HG02970 (cell line): ENCODE data around the gene WDR48.

Experiments used
- ATAC-seq: cut with Tn5 transposase; IDR thresholded peaks from one replicate; pipeline ENCODE4 v1.9.1; 2021; ENCODE audit warnings: mild to moderate bottlenecking, moderate library complexity, moderate number of reproducible peaks; ENCODE audit not compliant: unreplicated experiment, low FRiP score

Gene WDR48

DNA sequence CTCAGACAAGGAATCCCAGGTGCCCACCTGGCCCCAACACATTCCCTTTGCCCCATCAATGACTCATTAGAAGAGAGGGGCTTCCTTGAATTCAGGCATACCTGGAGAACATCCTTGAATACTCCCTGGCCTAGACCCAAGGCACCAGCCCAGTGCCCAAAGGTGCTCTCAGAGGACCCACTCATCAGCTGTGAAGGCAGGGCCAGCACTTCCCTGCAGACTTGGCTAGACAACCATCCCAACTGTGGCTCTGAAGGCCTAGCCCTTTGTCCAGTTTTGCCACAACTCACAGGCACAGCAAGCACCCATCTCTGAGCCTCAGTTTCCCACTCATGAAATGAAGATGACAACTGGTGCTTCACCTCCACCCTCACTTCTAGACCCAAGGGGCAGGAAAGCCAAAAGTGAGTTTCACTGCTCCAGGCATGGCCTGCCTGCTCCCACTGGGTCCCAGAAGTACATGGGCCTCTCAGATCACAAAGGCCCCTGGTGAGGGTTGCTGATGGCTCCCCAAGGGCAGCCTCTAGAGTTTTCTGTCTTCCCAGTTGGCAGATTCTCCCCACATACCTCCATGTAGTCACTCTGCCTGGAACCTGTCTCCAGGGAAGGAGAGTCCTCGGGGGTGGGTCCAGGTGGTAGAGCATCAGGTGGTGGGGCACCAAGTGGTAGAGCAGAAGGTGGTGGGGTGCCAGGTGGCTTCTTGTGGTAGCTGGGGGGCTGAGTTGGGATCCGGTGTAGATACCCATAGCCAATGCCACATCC is 48.1 kb downstream of the WDR48 start:
- ATAC-seq: no peak

DNA sequence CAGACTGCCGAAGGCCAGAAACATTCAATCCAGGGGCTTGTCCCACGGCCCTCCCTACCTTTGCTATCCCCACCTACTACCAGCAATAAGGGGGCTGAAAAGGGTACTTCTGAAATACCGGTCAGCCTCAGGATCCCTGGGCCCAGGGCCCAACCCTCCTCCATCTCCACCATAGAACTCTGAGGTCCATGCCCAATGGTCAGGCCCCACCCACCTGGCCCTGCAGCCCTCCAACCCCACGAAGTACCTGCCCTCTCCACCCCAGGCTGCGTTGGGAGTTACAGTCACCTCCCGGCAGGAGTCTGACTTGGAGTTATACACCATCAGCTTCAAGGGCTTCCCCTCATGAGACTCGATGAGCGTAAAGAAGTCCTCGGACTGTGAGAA is 48.7 kb downstream of the WDR48 start:
- no peak for ATAC-seq

DNA sequence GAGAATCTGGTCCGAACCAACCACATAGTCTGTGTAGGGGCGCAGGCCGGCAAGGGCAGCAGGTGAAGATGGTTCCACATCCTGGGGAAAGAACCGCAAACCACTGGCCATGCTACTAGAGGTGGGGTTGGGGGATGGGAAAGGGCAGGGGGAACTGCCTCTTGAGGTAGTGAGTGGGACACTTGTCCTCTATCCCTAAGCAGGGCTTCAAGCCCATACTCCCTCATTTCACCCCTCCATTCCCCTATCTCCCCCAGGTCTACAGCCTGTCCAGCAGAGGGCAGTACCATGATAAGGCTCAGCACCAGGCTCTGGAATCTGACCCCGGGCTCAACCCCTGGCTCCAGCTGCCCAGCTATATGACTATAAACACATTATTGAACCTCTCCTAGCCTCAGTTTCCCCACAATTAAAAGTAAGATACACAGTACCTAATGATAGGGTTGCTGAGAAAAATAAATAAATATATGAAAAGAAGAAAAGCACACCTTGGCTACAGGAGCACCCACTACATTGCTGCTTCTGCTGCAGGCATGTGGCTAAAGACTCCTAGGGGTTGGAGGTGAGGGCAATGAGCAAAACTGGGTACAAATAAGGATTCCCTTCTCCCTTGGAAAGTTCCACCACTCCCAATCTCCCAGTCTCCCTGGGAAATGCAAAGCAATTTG is 49.3 kb downstream of the WDR48 start:
- no peak for ATAC-seq

DNA sequence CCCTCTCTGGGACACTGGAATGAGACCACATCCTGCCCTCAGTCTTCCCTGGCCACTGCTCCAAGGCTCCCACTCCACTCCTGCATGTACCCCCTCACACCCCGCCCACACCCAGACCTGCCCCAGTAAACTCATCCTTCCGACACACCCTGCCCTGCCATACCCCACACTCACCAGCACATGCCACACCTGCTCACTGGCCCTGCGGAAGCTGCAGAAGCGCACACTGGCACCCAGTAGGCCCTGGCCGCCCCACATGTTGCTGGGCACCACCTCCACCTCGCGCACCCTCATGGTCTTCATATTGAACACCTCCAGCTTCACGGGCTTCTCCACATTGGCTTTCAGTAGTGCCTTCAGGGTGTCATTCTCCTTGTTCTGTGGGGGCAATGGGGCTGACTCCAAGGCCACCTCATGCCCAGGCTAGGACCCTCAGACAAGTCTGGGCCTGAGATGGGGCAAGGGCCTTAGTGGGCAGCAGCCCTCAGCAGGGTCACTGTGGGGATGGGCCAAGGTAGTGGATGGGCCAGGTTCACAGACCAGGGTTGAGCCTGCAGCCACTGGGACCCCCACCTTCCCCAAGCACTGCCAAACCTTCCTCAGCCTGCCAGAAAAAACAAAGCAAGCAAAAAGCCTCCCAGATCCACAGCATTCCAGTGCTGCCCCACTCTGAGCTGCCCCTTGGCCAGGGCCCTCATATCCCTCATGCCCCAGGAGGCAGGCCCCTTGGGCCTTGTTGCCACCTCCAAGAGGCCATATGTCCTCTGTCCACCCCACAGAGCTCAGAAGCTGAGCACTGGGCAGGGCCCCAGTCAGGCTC is 50.9 kb downstream of the WDR48 start:
- ATAC-seq: no peak

DNA sequence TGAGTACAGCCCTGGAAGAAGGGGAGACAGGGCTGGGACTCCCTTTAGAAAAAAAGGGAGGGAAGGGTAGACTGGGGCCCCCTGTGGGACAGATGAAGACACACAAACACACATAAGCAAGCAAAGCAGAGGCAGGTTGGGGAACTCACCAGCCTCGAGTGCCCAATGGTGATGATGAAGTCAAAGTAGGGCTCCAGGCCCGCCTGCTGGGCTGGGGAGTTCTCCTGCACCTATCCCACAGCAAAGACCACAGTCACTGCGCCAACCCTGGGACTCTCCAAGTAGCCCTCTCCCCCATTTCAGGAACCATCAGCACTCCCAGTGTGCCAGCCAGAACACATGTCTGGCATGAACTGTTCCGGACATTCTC is 51.5 kb downstream of the WDR48 start:
- ATAC-seq: no peak

DNA sequence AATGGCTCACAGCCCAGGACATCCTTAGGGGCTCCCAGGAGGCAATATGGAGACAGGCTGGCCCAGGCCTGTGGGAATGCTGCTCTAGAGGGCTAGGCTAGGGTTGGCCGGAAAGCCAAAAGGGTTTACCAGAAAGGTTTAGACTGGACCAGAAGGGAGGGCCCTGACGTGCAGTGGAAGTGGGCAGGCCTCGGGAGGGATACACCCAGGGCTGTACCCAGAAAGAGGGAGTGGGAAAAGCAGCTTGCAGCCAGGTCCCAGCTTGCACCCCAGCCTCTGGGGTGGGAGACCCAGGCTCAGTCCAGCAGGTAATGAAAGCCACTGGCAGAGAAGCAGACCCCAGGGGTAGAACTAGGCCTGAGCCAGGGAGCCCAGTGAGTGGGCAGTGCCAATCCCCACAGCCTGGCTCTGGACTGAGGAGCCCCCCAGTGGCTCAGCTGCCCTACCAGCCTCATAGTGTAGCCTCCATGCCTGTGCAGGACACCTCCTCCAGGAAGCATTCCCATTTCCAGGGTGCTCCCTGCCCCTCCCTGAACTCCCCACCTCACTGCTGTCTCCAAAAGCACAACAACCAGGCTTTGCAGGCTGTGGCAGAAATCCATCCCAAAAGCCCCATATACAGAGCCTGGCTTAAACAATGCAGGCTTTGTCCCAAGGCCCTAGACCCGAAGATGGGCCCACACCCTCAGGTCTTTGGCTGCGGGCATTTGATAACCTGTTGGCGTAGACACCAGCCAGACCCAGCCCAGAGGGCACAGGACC is 52.2 kb downstream of the WDR48 start:
- no peak for ATAC-seq

DNA sequence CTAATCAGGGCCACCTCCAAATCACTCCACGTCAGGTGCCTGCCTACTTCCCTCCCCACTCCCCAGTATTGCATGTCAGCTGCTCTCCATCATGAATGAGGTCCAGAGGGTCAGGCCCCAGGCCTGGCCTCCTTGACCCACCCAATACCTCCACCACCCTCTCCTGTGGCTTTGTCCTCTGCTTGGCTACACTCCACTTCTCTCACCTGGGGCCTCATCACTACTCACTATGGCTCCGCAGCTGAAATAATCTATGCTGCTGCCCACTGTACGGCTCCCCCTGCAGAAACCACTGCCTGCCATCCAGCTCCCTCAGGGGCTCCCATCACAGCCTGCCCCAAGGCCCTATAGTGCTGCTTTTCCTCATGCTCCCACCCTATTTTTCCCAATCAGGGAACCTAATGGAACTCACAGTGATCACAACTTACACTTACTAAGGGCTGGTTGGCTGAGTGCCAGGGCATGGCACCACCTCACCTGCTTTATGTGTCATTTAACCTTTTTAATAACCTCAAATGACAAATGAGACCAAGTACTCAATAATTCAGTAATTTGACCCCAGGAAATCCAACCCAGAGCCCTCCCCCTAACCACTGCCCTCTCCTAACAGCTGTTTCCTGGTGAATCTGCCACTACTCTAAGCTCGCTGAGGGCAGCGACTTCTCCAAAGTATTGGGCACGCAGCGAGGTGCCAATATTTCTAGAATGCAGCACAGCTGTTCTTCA is 53.3 kb downstream of the WDR48 start:
- ATAC-seq: no peak

DNA sequence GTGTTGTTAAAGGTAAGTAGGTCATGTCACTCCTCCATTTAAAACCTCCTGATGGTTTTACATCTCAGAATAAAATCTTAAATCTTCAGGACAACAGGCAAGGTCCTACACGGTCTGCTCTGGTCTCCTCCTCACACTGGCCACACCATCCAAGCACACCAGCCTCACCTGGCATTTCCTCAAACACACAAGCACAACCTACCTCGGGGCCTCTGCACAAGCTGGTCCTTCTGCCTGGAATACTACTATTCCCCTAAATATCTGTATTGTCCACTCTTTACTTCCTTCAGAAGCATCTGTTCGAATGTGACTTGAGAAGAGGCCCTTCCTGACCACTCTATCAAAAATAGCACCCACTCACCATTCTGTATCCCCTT is 53.9 kb downstream of the WDR48 start:
- ATAC-seq: no peak

DNA sequence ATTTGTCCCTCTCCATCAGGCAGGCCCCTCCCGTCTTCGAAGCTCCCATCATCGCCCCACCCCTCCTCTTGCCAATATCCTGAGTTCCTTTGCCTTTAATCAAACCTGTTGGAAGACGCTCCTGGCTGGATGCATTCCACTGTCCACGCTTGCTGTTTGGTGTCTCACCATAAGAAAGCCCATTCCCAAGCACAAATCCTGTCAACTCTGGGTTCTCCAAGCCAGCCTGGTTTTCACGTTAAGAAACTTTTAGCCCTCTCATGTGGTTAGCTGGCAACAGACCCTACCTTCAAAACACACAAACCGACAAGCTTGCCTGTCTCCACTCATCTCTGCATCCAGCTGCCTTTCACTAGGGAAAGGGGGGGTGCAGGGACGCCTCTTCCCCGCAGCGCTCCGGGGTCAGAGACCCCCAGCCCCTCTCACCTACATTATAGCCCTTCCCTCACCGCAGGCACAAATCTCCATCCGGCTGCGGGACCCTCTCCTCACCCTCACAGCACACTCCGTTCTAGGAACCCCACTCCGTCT is 54.5 kb downstream of the WDR48 start:
- no peak for ATAC-seq

DNA sequence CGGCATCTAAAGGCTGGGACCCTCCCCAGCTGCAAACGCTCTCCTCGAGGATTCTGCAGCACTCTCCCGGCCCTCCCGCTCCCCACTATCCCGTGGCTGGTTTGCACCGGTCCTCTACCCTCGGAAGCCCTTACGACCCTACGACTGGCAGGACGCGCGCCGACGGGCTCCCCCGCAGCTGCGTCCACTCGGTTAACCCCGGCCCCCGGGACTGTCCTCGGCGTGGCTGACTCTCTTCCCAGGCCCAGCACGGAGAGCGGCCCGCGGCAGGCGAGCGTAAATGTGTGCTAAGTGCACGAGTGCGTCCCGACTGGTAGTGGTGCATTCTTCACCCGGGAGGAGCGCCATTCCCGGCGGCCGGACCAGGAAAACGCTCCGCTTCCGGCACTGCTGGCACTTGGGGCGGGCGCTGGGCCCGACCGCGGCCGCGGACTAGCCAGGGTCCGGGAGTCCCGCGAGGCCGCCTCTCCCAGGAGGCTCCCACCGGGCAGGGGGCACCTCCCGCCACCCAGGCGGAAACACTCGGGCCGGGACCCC is 55.1 kb downstream of the WDR48 start:
- no peak for ATAC-seq

DNA sequence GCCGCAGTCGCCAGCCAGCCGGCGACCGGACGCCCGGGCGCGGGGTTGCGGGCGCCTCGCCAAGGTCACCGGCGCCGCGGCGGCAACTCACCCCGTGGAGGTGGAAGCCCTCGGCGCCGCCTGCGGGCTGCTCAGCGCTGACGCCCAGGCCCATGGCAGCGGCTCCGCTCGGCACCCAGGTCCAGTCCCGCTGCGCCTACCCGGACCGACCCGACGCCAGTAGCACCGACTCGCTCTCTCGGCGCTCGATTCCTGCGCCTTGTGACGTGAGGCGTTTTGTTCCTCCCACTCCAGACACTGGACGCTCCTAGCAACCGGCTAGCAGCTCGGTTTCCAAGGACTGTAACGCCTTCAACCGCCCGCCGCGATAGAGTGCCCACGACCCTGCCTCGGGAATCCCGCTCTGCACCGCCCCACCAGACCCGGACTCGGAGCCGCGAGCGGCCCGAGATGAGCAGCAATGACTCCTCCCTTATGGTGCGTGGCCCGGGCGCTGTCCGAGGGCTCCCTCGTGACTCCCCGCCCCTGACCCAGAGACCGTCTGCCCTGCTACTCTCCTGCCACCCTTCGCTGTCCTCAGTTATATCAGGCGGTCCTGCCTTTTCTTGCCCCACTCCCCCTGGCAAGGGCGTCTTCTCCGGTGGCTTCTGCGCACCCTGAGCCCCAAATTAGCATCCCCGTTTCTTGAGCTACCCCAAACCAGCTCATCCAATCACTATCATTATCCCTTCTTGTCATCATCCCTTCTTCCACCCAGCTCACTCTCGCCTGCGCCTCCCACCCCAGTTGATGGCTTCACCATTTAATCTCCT is 55.8 kb downstream of the WDR48 start, which contains the start of the genes GORASP1 and TTC21A:
TSS of gene GORASP1 (minus strand) at position 240 of the 812 bp plus-strand sequence. CDS start at position 154, 86 bp downstream.
TSS of gene TTC21A (plus strand) at position 293 of the 812 bp plus-strand sequence. CDS start at position 451, 158 bp downstream.
- peak; percentile 42 for ATAC-seq

DNA sequence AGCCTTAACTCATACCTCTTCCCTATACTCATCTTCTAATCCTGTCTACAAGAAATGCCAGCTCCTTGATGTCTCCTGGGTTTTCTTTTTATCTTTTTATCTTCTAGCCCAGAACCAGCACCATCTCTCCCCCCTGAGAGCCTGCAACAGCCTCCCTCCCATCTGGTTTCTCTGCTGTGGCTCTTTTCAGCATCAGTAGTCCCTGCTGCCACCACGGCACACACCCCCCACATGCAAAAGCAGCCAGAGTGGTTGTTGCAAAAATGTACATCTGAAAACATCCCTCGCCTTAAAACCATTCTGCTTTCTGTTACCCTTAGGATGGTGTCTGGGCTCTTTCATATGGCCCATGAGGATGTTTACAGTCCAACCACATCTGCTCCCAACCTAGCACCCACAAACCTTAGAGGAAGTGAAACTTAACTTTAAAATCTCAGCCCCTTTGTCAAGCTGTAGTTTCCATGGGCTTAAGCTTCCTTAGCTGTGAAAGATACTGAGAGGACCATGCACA is 56.4 kb downstream of the WDR48 start:
- ATAC-seq: peak; percentile 63

DNA sequence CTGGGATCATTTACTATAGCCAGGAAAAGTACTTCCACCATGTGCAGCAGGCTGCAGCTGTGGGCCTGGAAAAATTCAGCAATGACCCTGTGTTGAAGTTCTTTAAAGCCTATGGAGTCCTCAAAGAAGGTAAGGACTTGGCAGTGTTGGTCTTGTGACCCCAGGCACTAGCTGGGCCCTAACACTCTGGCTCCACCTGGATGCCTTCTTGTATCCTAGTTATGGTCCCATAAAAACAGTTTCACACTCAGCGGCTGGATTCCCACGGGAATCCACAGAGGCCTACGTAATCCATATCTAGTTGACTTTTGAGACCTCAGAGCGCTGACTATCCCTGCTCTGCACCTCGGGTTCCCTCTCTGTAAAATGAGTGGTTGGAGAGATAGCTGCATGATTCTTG is 57.3 kb downstream of the WDR48 start:
- no peak for ATAC-seq

DNA sequence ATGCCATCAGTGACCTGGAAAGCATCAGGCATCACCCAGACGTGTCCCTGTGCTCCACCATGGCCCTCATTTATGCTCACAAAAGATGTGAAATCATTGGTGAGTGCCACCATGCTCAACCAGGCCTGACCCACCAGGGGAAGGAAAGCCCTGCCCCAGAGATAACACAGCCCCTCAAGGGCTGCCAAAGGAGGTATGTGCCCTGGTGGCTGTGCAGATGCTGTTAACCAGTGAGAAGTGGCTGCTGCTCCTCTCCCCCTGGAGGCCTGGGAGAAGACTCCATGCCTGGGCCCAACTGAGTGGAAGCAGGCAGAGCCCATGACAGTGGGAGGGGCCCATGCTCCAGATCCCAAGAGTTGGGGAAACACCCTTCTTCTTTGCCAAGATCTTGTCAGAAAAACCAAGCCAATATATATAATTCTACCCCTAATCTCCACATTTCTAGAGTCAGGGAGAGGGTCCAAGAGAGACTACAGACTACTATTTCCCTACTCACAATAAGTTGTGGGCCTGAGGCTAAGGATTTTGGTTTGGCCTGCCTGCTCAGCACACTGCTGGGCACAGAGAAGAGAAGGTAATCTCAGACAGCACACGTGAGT is 58.3 kb downstream of the WDR48 start:
- ATAC-seq: no peak

DNA sequence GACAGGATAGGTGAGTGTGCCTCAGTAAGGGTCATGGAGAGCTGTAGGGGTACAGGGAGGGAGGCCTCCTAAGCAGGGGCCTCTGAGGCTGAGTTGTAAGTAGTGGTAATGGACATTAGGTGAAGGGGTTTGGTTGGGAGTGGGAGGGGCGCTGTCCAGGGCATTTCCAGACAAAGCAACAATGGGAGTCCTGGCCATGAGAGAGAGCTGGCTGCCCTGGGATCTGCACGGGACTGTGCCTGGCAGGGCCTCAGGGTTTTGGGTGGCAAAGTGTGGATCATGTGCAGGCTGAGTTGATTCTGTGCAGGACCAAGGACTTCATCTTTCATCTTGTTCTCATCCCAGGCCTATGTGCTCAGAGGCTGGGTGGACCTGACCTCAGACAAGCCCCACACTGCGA is 60.3 kb downstream of the WDR48 start:
- ATAC-seq: no peak

DNA sequence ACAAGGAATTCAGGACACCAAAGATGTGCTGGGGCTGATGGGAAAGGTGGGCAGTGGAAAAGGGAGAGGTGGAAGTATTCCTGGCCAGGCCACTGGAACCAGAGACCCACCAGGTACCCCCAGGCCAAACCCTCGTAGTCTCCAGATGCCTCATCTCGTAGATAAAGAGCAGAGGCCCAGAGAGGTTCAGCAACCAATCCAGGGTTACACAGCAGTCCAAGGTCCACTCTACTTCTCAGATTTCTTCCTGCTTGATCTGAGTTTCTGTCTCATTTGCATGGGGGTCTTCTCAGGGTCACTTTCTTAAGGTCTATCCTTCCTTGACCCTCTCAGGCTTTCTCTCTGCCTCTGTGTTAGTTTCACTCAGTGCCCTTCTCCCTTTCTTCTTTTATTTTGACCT is 60.7 kb downstream of the WDR48 start:
- no peak for ATAC-seq

DNA sequence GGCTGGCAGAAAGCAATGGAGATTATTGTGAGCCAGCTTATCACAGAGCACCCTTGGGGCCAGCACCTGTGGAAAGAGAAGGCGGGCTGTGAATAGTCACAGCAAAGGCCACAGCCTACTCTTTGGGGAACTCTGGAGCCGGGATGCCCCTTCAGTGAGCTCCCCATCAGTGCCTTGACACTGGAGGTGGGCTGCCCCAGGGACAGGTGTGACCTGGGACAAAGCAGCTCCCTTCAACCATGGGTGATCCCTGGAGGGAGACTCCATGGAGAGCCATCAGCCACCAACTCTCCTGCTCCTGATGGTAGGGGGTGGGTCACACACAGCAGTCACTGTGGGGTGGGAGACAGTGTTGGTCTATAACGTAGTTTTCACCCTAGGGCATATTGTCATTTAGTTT is 61.5 kb downstream of the WDR48 start:
- no peak for ATAC-seq

DNA sequence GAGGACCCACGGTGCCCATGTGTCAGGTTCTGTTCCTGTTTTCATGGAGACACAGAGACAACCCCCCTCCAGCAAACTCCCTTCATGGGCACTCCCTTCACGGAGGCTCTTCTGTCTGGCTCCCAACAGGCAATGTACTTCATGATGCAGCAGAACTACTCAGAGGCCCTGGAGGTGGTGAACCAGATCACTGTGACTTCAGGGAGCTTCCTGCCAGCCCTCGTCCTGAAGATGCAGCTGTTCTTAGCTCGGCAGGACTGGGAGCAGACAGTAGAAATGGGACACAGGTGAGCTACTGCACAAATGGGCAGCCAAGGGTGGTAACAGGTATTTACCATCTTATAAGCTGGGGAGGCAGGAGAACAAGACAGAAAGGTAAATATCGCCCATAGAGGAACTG is 62.6 kb downstream of the WDR48 start:
- no peak for ATAC-seq
